Liver (tissue), 3 donors: ENCODE data around the gene SKAP2.

Experiments
- EGR1 ChIP-seq, 2 donors: IDR thresholded peaks; 2 replicates each; pipeline ENCODE4 v1.6.1; 2016 to 2018; ENCODE audit warnings: antibody characterized with exemption in 2 of 2, low read depth in 2 of 2
- JUND ChIP-seq, 2 donors: IDR thresholded peaks; 2 replicates each; pipeline ENCODE4 v1.6.1; 2016; ENCODE audit warnings: antibody characterized with exemption in 2 of 2
- MAX ChIP-seq: IDR thresholded peaks from 2 replicates; pipeline ENCODE4 v1.6.1; 2016; ENCODE audit warnings: antibody characterized with exemption
- RAD21 ChIP-seq, 2 donors: IDR thresholded peaks; 2 replicates each; pipeline ENCODE4 v1.6.1; 2016; ENCODE audit warnings: antibody characterized with exemption in 2 of 2, mild to moderate bottlenecking in 2 of 2
- SP1 ChIP-seq: IDR thresholded peaks from 2 replicates; pipeline ENCODE4 v1.6.1; 2018; ENCODE audit warnings: antibody characterized with exemption, mild to moderate bottlenecking
- YY1 ChIP-seq: IDR thresholded peaks from 2 replicates; pipeline ENCODE4 v1.6.1; 2016; ENCODE audit warnings: antibody characterized with exemption, mild to moderate bottlenecking
- TF ChIP-seq, protein P1 (sequence below): fragments of 150-350 bp; IDR thresholded peaks from 2 replicates; pipeline ENCODE4 v1.5.1; 2017; ENCODE audit warnings: improper control_type of control experiment, low read depth, low read length; ENCODE audit not compliant: missing input control
- TF ChIP-seq, protein P2 (sequence below): IDR thresholded peaks from 2 replicates; pipeline ENCODE4 v1.6.1; 2016; ENCODE audit warnings: antibody characterized with exemption, mild to moderate bottlenecking
- donor health status: healthy.
- donor health status: healthy.

GRCh38 chr7:26700386-26700785 lies 164.0 kb downstream of the SKAP2 start:
- TF ChIP-seq, protein P1, sequence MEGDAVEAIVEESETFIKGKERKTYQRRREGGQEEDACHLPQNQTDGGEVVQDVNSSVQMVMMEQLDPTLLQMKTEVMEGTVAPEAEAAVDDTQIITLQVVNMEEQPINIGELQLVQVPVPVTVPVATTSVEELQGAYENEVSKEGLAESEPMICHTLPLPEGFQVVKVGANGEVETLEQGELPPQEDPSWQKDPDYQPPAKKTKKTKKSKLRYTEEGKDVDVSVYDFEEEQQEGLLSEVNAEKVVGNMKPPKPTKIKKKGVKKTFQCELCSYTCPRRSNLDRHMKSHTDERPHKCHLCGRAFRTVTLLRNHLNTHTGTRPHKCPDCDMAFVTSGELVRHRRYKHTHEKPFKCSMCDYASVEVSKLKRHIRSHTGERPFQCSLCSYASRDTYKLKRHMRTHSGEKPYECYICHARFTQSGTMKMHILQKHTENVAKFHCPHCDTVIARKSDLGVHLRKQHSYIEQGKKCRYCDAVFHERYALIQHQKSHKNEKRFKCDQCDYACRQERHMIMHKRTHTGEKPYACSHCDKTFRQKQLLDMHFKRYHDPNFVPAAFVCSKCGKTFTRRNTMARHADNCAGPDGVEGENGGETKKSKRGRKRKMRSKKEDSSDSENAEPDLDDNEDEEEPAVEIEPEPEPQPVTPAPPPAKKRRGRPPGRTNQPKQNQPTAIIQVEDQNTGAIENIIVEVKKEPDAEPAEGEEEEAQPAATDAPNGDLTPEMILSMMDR = no peak
- TF ChIP-seq SP1 (no peak), EGR1 (IDR thresholded peaks at IDR 0.05; ENCODE audit: low read depth in 2 of 2) (no peak), YY1 (no peak), RAD21 (IDR thresholded peaks at IDR 0.05) (no peak), JUND (IDR thresholded peaks at IDR 0.05) (no peak), MAX (no peak)
- TF ChIP-seq, protein P2, sequence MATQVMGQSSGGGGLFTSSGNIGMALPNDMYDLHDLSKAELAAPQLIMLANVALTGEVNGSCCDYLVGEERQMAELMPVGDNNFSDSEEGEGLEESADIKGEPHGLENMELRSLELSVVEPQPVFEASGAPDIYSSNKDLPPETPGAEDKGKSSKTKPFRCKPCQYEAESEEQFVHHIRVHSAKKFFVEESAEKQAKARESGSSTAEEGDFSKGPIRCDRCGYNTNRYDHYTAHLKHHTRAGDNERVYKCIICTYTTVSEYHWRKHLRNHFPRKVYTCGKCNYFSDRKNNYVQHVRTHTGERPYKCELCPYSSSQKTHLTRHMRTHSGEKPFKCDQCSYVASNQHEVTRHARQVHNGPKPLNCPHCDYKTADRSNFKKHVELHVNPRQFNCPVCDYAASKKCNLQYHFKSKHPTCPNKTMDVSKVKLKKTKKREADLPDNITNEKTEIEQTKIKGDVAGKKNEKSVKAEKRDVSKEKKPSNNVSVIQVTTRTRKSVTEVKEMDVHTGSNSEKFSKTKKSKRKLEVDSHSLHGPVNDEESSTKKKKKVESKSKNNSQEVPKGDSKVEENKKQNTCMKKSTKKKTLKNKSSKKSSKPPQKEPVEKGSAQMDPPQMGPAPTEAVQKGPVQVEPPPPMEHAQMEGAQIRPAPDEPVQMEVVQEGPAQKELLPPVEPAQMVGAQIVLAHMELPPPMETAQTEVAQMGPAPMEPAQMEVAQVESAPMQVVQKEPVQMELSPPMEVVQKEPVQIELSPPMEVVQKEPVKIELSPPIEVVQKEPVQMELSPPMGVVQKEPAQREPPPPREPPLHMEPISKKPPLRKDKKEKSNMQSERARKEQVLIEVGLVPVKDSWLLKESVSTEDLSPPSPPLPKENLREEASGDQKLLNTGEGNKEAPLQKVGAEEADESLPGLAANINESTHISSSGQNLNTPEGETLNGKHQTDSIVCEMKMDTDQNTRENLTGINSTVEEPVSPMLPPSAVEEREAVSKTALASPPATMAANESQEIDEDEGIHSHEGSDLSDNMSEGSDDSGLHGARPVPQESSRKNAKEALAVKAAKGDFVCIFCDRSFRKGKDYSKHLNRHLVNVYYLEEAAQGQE = no peak
